Renal cortical epithelial cell (primary cell): Measurements from ENCODE around the gene TECPR1. TPM values are rescaled to one million over a fixed set of nuclear protein-coding genes. Genes with fewer than 3 reads are reported as not detected.

Experiments used
- total RNA-seq: library from RNA; depleted of rRNA; stranded (reverse); fragments of >200 nt; gene quantifications from 2 replicates; pipeline ENCODE4 v1.2.3, GENCODE V29; 2014

The TECPR1 gene
- total RNA-seq, 1 donor from 2014 or later, result 22.0 TPM

Other genes with a start within 250 kb of the TECPR1 start
- gene LMTK2, start 145.4 kb downstream of the TECPR1 start, total RNA-seq, result 10.9 and 23.2 TPM in 2 replicates
- gene BHLHA15, start 40.8 kb downstream of the TECPR1 start, total RNA-seq, result 0.94 and 1.0 TPM in 2 replicates
- gene BRI3, start 29.5 kb upstream of the TECPR1 start, total RNA-seq, result 24.8 and 30.8 TPM in 2 replicates
- gene BAIAP2L1, start 148.9 kb upstream of the TECPR1 start, total RNA-seq, result 21.4 and 25.8 TPM in 2 replicates